Right lung (tissue), 5 donors: ENCODE measurements around the gene CHST13. TPM values are rescaled to one million over a fixed set of nuclear protein-coding genes. Genes with fewer than 3 reads are reported as not detected.

Experiments
- DNase-seq, 2 donors: peaks; one replicate each; pipeline ENCODE4 v3.0.0-alpha.2; 2013
- polyA plus RNA-seq, 5 donors: library from polyadenylated mRNA; unstranded; fragments of 120-200 nt; gene quantifications; one replicate each; pipeline versions ENCODE4 v1.2.1 to v1.2.3, GENCODE V29; 2013; ENCODE audit warnings: inconsistent platforms in 1 of 5, low replicate concordance in 1 of 5; ENCODE audit not compliant: insufficient read length in 5 of 5, insufficient read depth in 1 of 5

The CHST13 gene
- polyA plus RNA-seq, 5 donors: 0.21 to 0.37 (median 0.29) TPM; not detected in 1

GRCh38 chr3:126509597-126510307 lies 14.2 kb upstream of the CHST13 start:
- no peak for DNase-seq

- DNase-seq: no peak
Observed at GRCh38 chr3:126510308-126510910, 13.5 kb upstream of the CHST13 start.

GRCh38 chr3:126511291-126511690 lies 12.7 kb upstream of the CHST13 start:
- DNase-seq: no peak

- no peak for DNase-seq
Observed at GRCh38 chr3:126512026-126512425, 11.9 kb upstream of the CHST13 start.

GRCh38 chr3:126512916-126513650 lies 10.9 kb upstream of the CHST13 start:
- no peak for DNase-seq

DNA sequence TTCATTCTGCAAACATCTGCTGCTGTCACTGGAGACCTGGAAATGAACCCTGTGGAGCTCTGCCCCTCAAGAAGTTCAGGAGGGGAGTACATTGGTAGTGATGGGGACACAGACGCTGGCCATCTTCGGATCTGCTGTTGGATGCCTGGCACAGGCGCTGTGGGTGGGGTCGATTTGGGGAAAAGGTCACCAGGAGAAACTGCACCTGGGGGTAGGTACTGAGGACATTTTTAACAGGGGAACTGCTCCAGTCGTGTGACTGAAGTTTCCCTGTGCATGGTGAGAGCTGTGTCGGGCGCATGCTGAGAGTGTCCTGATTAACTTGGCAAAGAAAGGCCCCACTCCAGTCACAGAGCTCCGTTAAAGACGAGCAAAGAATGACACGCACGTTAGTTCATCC lies 9.8 kb upstream of the CHST13 start:
- DNase-seq: no peak

GRCh38 chr3:126515066-126515706 lies 8.8 kb upstream of the CHST13 start:
- no peak for DNase-seq

- DNase-seq: no peak
Observed at GRCh38 chr3:126516152-126516935, 7.6 kb upstream of the CHST13 start.

DNA sequence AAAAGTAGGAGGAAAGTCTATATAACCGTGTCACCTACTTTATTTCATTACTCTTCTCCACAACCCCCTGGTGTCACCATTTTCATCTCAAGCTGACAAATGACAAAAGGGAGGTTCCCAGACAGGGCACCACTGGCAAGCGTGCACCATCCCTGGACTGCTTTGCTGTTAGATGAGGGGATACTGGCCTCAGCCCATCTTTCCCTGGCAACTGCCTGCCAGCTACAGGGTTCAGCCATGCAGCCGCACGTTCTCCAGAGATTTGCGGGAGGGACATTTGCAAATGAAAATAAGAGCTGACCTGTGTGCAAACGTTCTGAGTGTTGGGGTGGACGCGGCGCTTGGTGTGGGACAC lies 7.0 kb upstream of the CHST13 start:
- no peak for DNase-seq

GRCh38 chr3:126517291-126517951 lies 6.5 kb upstream of the CHST13 start, which contains the start of gene UROC1:
Gene UROC1 (minus strand): TSS chr3:126517773. CDS start chr3:126517719, 54 bp downstream.
- DNase-seq: no peak

- DNase-seq: no peak
Observed at GRCh38 chr3:126517986-126518778, 5.8 kb upstream of the CHST13 start.

GRCh38 chr3:126518779-126519177 lies 5.2 kb upstream of the CHST13 start:
- DNase-seq: no peak

- DNase-seq: no peak
Observed at GRCh38 chr3:126519506-126520455, 4.2 kb upstream of the CHST13 start.

GRCh38 chr3:126521122-126521891 lies 2.6 kb upstream of the CHST13 start:
- DNase-seq: no peak

GRCh38 chr3:126522363-126522788 lies 1.6 kb upstream of the CHST13 start:
- DNase-seq: peak in 1 of 2 donors; percentile 45

DNA sequence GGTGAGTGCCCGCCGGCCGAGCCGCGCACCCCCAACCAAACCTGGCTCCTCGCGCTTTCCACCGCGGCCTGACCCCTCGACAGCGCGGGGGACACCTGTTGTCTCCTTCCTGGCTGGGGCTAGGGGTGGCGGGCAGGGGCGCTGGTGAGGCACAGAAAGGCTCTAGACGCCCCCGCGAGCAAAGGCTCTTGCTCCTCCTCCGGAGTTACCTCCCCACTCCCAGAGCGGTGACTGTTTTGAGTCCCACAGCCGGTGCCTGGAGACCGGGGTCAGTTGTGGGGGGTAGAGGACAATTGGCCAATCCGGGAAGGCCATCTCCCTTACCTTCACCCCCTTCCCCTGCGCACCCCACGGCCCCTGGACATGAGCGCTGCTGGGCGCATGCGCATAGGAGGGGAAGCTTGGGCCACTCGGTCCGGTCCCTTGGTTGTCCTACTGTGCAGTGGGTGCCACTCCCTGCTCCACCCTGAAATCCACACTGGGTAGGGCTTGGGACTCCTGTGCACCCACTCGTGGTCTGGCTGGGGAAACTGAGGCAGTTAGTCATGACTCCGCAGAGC lies 554 bp downstream of the CHST13 start:
- DNase-seq: no peak

DNA sequence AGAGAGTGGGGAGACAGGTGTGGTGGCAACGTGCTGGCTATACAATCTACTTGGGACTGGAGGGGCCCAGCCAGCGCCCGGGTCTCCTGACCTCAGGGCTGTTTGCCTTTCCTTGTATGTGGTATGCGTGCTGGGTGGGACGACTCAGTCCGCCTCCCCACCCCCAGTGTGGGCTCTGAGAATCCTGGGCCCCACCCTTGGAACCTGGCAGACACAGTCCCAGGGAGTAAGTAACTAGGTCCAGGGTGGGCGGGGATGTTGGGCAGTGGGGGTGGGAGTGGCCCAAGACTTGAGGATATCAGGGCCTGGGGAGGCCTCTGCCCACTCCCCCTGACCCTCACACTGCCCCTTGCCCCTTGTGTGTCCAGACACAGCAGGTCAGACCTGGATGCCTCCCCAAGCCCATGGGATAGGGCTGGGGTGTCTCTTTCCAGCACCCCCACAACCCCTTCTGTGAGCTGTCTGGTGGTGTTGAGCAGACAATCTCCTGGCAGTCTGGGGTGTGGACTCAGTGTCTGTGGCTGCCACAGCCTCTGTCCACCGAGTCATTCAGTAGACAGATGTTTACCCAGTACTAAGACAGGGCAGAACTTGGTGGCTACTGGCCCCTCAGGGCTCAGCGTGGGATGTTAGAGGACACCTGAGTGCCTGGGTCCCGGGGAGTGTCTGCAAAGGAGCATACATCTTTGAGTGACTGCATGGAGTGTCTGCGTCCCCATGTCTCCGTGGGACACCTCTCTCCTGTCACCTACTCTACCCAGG lies 1.3 kb downstream of the CHST13 start:
- no peak for DNase-seq
